Hematopoietic multipotent progenitor cell treated with erythropoietin and hydrocortisone succinate and interleukin-3 and kit ligand, for 4 days (in vitro differentiated cells): ENCODE measurements around the gene TNRC6A.
"Not testable (repeated sequence)": the region's sequence is repeated elsewhere in the genome, so short reads cannot be mapped to it uniquely, and the experiment has no call there.

Experiments used
- DNase-seq: peaks from one replicate; pipeline ENCODE4 v3.0.0-alpha.2; 2015

The TNRC6A gene

GRCh38 chr16:24820522-24820921 lies 91.1 kb downstream of the TNRC6A start:
- peak; percentile 10 for DNase-seq

- no peak for DNase-seq
Observed at GRCh38 chr16:24821129-24821528, 91.7 kb downstream of the TNRC6A start.

GRCh38 chr16:24822542-24822941 lies 93.1 kb downstream of the TNRC6A start:
- no peak for DNase-seq

GRCh38 chr16:24822974-24823373 lies 93.5 kb downstream of the TNRC6A start:
- DNase-seq, result no peak

GRCh38 chr16:24825696-24826095 lies 96.2 kb downstream of the TNRC6A start:
- DNase-seq, result no peak

- DNase-seq, result no peak
Observed at GRCh38 chr16:24826096-24826690, 96.7 kb downstream of the TNRC6A start.

- no peak for DNase-seq
Observed at GRCh38 chr16:24826817-24827566, 97.5 kb downstream of the TNRC6A start.

GRCh38 chr16:24829153-24829552 lies 99.7 kb downstream of the TNRC6A start:
- DNase-seq, result peak; percentile 23

- DNase-seq, result no peak
Observed at GRCh38 chr16:24833352-24833751, 103.9 kb downstream of the TNRC6A start.

- peak; percentile 85 for DNase-seq
Observed at GRCh38 chr16:24834459-24835335, 105.2 kb downstream of the TNRC6A start.

GRCh38 chr16:24836836-24837235 lies 107.4 kb downstream of the TNRC6A start:
- DNase-seq, result no peak

- no peak for DNase-seq
Observed at GRCh38 chr16:24837969-24838368, 108.5 kb downstream of the TNRC6A start.

GRCh38 chr16:24838554-24839266 lies 109.3 kb downstream of the TNRC6A start:
- DNase-seq, result peak; percentile 91

GRCh38 chr16:24839347-24839972 lies 110.0 kb downstream of the TNRC6A start:
- DNase-seq, result no peak

- DNase-seq, result no peak
Observed at GRCh38 chr16:24841291-24841690, 111.8 kb downstream of the TNRC6A start.

GRCh38 chr16:24844101-24845030 lies 114.9 kb downstream of the TNRC6A start:
- peak; percentile 50 for DNase-seq

- not testable (repeated sequence) for DNase-seq
Observed at GRCh38 chr16:24845031-24845365, 115.5 kb downstream of the TNRC6A start.

GRCh38 chr16:24845726-24846547 lies 116.5 kb downstream of the TNRC6A start, which contains the start of gene SLC5A11:
SLC5A11 (plus strand) TSS chr16:24845963; CDS start chr16:24858644, 12,681 bp downstream.
- no peak for DNase-seq

GRCh38 chr16:24846548-24847357 lies 117.3 kb downstream of the TNRC6A start:
- no peak for DNase-seq

GRCh38 chr16:24847358-24847664 lies 117.9 kb downstream of the TNRC6A start:
- DNase-seq, result no peak
